ENCODE measurements around the gene KCNQ1.

Gene KCNQ1

DNA sequence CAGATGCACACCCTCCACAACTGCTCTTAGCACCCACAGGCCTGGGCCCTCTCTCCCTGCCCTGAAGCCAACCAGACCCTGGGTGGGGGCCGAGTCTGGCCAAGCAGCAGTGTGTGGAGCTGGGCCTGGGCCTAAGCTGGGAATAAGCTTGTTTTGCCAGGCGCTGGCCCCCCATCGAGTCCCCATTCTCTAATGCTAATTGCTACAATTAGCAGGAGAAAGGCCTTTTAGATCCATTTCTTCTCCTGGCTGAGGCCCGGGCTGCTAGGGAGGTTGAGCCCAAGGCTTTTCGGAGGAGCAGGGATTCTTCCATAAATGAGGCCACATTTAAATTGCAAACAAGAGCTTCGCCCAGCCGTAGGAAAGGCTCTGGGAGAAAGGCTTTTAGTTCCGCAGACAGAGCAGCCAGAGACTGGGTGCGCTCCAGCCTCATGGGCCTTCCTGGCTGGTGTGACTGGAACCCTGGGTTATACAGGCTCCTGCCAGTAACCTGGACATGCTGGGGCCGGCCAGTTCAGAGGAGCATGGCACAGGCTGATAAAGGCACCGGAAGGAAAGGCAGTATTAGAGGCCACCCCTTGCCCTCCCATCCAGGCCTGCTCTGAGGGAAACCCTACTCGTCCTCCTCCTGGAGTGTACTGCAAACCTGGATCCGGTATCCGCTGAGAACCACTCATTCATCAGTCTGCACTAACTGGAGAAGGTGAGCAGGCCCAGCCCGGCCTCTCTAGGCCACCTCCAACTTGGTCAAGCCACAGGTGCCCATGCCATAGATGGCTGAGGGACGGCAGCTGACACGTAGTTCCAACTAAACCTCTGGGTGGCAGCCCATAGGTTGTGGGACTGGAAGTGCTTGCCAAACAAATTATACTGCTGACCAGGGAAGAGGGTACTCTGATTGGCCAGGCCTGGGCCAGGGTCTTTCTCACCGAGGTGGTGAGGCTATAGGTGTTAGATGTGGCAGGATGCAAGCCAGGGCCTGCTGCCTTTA is 248.8 kb downstream of the KCNQ1 start:
- DNase-seq = no peak

DNA sequence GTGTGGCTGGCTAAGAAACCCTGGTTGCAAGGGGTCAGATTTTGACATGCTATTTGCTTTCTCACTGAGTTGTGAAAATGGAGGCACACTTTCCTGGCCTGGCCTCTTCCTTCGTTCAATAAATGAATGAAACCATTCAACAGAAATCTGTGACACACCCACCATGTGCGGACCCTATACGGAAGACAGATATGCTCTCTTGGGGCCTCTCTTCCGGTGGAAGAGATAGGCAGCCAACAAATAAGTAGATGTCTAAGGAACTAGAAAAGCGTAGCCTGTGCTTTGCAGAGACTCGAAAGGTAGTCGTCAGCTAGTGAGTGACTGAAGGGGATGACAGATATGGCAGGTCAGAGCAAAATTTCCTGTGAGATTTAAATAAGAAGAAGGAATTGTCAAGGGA is 249.7 kb downstream of the KCNQ1 start:
- no peak for DNase-seq

DNA sequence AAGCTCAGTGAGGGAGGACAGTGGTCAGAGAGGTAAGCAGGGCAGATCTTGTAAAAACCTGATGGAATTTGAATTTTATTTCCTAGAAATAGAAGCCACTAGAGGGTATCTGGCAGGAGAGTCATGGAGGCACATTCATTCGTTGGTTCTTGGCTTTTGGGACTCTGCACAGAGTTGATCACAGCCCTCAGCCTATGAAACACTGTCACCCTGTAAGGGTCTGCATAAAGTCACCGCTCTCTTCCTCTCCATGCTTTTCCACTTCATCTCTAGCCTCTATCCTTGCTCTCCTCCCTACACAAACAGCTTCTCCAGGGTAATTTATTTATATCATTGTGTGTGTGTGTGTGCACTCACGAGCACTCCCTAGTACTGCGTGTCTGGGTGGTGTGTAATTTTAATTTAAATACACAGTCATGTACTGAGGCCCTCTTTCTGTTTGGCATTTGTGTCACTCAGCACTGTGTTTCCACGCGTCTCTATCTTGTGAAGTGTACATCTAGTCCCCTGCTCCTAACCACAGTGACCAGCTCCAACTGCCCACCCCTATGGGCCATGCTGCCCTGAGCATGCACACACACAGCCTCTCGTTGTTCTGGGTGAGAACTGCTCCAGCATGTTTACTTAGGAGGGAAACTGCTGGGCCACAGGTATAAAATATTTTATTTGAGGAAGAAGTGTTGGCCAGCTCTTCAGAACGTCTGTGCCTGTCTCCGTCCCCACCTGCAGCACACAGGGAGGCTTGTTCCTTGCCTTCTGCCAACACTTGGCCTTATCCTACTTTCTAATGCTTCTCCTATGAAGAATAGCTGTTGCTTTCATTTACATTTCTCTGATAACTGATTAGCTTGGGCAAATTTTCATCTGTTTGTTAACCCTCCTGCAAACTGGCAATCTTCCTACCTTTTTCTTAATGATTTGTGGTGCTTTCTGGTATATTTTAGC is 250.5 kb downstream of the KCNQ1 start:
- no peak for DNase-seq

- no peak for DNase-seq
Observed at GRCh38 chr11:2696455-2696854, 251.6 kb downstream of the KCNQ1 start.

GRCh38 chr11:2697866-2698265 is 253.1 kb downstream of the KCNQ1 start:
- no peak for DNase-seq

DNA sequence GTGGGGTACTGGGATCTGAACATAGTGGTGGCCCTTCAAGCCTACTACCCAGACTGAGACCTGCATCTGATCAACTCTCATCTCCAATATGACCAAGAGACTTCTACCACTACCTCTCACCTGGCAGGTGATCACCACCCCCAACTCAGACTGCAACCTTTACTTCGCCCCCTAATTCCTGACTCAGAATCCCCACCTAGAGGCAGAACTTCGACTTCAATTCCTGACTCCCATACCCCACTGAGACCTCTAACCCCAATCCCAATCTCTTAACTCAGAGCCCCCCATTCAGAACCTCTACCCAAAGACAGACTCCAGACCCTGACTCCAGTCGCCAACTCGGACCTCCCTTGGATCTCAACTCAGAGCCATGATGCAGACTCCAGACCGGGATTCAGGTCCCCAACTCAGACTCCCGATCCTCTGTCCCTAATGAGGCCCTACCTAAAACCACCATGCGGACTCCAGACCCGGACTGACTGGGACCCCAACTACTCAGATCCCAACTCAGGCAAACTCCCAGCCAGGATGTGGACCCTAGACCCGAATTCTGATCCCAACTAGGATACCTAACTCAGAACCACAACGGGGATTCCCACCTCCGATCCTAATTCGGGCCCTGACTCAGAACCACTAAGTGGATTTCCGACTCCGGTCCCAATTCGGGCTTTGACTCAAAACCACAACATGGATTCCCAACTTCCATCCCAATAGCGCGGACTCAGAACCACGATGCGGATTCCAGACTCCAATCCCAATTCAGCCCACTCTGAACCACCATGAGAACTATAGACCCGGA is 253.8 kb downstream of the KCNQ1 start:
- no peak for DNase-seq

- DNase-seq = no peak
Observed at GRCh38 chr11:2699185-2699530, 254.3 kb downstream of the KCNQ1 start.

DNA sequence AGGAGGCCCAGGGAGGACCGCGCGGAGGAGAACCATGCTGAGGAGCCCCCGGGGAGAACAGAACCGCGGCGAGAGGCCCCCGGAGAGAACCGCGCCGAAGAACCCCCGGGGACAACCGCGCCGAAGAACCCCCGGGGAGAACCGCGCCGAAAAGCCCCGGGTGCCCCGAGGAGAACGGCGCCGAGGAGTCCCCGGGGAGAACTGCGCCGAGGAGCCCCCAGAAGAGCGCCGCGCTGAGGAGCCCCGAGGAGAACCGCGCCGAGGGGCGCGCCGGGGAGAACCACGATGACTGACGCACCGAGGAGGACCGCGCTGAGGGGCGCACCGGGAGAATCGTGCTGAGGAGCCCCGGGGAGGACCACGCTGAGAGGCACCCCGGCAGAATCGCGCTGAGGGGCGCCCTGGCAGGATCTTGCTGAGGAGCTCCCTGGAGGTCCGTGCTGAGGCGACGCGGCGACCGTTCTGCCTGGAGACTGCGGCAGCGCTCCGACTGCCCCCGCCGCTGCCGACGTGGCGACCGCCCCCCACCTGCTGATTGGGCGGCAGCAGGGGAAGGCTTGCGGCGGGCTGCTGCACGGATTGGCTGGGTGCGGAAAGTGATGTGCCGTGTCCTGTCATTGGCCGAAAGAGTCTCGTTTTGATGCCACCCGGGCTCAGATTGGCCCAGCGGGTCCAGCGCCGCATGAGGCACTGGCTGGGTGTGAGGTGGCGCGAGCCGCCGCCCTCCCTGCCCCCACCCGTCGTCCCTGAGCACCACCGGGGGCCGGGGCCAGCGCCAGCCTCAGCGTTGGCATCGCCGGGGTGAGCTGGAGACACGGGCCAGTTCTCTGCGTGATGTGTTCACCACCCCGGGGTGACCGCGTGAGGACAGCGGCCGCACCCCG is 255.0 kb downstream of the KCNQ1 start, which contains the start of gene KCNQ1OT1:
Gene KCNQ1OT1, minus strand, starts transcription at position 464 of the 884 bp plus-strand sequence.
- peak; percentile 92 for DNase-seq

DNA sequence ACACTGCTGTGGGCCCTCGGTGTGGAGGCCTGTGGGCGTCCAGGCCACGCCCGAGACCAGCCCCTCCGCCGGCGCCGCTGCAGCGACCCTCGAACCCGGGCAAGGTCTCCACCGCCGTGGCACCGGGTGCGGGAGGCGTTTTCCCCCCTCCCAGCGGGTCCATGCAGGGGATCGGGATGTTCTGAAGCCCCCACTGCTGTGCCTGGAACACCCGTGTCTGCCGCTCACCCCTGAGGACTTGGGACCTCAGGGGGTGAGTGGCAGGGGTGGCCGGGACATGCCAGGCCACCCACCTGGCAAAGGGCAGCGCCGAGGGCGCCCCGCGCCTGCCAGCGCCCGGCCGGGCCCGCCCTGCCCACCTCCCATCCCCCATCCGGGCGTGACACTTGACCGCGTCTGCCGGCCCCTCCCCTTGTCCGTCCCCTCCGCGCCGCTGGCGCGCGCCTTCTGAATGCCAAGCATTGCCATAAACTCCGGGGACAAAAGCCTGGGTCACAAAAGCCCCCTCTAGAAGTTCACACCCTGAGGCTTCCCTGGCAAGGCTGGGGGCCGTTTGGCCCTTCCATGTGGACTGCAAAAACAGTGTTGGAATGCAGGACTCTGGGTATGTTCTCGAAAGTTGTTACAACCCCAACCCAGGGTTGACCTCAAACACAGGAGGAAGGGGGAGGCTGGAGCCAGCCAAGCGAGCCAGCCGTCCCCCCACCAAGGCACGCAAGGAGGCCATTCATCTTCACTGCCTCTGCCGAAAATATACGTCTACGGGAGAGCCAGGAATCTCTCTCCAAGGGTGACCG is 255.8 kb downstream of the KCNQ1 start:
- no peak for DNase-seq

DNA sequence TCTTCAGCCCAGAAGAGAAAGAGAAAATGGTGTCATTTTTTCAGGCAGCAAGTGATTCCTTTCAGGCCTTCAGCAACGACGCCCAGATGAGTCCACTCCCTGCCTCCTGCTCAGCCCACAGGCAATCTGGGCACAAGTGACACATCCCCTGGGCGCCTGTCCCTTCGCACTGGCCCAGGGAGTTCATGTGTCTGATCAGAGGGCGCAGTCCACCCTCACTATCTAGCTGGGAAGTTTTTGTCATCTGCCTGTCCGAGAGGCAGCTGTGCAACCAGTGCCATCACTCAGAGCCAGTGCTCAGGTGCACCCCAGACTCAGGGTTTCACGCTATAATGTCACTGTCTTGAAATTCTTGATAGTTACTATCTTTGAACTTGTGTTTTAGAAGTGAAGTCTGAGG is 256.4 kb downstream of the KCNQ1 start:
- no peak for DNase-seq

DNA sequence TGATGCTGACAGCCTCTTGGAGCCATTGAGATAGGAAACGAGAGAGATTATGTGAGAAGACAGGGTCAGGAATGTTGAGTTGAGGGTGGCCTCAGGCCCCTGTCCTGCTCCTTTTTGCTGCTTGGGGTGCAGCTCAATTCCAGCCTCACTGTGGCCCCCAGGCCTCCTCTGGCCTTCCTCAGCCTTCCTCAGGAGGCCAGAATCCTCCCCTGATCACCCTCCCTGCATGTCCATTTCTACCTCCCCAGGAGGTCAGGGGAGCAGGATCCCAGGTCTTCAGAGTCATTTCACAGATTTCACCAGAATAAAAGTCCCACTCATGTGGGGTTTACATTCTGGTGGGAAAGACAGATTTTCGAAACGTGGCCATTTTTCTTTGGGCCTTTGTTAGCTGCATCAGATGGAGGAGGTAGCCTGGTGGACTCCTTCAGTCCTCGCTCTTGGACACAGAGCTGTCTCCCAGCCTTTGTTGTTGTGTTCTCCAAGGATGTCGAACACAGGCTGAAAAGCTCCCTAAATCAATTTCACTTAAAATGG is 257.2 kb downstream of the KCNQ1 start:
- no peak for DNase-seq

GRCh38 chr11:2702771-2703362 is 258.1 kb downstream of the KCNQ1 start:
- DNase-seq = no peak

- DNase-seq = no peak
Observed at GRCh38 chr11:2703363-2704141, 258.7 kb downstream of the KCNQ1 start.

DNA sequence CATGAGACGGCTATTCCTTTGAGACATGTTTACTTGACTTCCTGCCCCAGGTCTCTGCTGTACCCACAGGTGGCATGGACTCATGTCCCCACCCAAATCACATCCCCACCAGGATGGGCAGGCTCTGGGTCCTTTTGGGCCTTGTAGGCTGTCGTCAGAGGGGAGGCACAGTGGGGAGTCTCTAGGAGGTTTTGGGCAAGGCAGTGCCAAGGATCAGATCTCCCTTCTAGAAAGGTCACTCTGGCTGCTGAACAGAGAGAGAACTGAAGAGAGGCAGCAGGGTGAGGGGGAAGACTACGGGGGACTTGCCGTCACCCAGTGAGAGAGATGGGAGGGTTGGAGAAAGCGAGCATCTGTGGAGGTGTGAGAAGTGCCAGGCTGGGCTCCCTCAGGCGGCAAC is 259.5 kb downstream of the KCNQ1 start:
- no peak for DNase-seq

DNA sequence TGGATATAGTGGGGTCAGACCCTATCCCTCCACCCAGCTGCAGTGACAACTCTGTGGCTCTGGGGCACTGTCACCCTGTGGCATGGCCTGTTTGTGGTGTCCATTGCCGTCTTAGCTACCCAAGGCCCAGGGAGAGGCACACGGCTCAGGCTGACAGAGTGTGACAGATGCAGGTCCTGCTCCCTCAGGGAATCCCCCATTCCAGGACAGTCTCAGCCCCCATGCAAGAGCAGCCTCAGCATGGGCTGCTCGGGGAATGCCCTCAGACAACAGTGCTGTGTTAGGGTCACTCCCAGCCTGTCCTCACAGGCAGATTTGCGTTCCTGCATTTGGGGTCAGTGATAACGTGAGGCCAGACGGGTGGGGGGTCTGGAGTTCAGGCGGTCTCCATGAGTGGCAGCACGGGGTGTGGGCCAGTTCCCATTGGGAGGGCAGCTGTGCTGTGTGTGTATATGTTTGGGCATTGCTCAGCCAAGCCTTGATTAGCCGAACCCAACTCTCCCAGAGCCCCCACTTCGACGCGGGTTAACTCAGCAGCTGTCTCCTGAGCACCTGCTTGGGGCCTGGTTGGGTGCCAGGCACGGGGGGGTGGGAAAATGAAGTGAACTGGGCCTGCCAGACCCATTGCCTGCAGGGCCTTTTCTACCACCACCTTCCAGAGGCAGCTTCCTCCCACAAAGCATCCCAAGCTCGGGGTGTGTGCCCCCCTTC is 260.2 kb downstream of the KCNQ1 start:
- peak; percentile 19 for DNase-seq

DNA sequence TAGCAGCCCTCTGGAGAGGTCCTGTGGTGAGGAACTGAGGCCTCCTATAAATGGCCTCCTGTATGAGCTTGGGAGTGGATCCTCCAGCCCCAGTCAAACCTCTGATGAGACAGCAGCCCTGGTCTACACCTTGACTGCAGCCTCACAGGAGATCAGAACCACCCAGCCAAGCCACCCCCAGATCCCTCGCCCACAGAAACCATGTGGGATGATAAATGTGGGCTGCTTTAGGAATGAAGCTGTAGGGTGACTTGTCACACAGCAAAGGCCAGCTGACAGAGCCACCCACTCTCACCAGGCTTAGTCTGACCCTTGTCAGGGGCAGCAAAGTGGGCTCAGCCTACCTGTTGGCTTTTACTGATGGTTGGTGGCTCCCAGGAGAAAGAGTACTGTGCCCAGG is 261.5 kb downstream of the KCNQ1 start:
- no peak for DNase-seq

- no peak for DNase-seq
Observed at GRCh38 chr11:2707736-2708135, 262.9 kb downstream of the KCNQ1 start.

- no peak for DNase-seq
Observed at GRCh38 chr11:2708151-2708581, 263.4 kb downstream of the KCNQ1 start.
